HG02610 (cell line): ENCODE results near the gene LCE1E.

Experiments
- ATAC-seq: cut with Tn5 transposase; IDR thresholded peaks from one replicate; pipeline ENCODE4 v1.9.1; 2021; ENCODE audit warnings: mild to moderate bottlenecking, moderate library complexity; ENCODE audit not compliant: unreplicated experiment

Gene LCE1E

GRCh38 chr1:152786077-152786476, at the start of gene LCE1E:
TSS of gene LCE1E (plus strand) at chr1:152786257. CDS start at chr1:152787300, 1,043 bp downstream.
- no peak for ATAC-seq

GRCh38 chr1:152737997-152738396, 48.1 kb upstream of the LCE1E start:
- ATAC-seq: no peak

GRCh38 chr1:152739841-152740240, 46.2 kb upstream of the LCE1E start:
- no peak for ATAC-seq

GRCh38 chr1:152741656-152742055, 44.4 kb upstream of the LCE1E start:
- ATAC-seq: no peak

- no peak for ATAC-seq
Observed at GRCh38 chr1:152743371-152744145, 42.5 kb upstream of the LCE1E start.

GRCh38 chr1:152745289-152745704, 40.8 kb upstream of the LCE1E start:
- ATAC-seq: no peak

GRCh38 chr1:152745765-152746444, 40.2 kb upstream of the LCE1E start:
- ATAC-seq: no peak

- no peak for ATAC-seq
Observed at GRCh38 chr1:152747831-152748230, 38.2 kb upstream of the LCE1E start.

GRCh38 chr1:152752225-152752624, 33.8 kb upstream of the LCE1E start:
- no peak for ATAC-seq

- ATAC-seq: no peak
Observed at GRCh38 chr1:152753586-152753985, 32.5 kb upstream of the LCE1E start.

GRCh38 chr1:152756872-152757271, 29.2 kb upstream of the LCE1E start:
- ATAC-seq: no peak

GRCh38 chr1:152757747-152758146, 28.3 kb upstream of the LCE1E start, which contains the start of gene KPRP:
TSS of gene KPRP (plus strand) at chr1:152758025. CDS start at chr1:152759589, 1,564 bp downstream.
- ATAC-seq: no peak

- no peak for ATAC-seq
Observed at GRCh38 chr1:152758636-152759035, 27.4 kb upstream of the LCE1E start.

GRCh38 chr1:152759453-152760173, 26.4 kb upstream of the LCE1E start:
- ATAC-seq: no peak

- ATAC-seq: no peak
Observed at GRCh38 chr1:152760551-152761190, 25.4 kb upstream of the LCE1E start.

- ATAC-seq: no peak
Observed at GRCh38 chr1:152761609-152762213, 24.3 kb upstream of the LCE1E start.

GRCh38 chr1:152768847-152769533, 17.1 kb upstream of the LCE1E start:
- ATAC-seq: no peak

GRCh38 chr1:152770411-152770810, 15.6 kb upstream of the LCE1E start:
- no peak for ATAC-seq

GRCh38 chr1:152774875-152775274, 11.2 kb upstream of the LCE1E start, which contains the start of gene LCE1F:
TSS of gene LCE1F (plus strand) at chr1:152775140. CDS start at chr1:152776372, 1,232 bp downstream.
- ATAC-seq: no peak

- no peak for ATAC-seq
Observed at GRCh38 chr1:152776361-152776760, 9.7 kb upstream of the LCE1E start.
